H9 (cell line): Measurements from ENCODE around the gene FOLR3. TPM values are rescaled to one million over a fixed set of nuclear protein-coding genes. Genes with fewer than 3 reads are reported as not detected.

Source experiments
- DNase-seq: peaks from one replicate; pipeline ENCODE4 v3.0.0-alpha.2; 2017
- H2AFZ ChIP-seq: one replicate; pipeline ENCODE4 v1.6.1; 2013; ENCODE audit warnings: mild to moderate bottlenecking, low read length, control low read depth, moderate library complexity
- H2AK5ac ChIP-seq: 2 replicates; pipeline ENCODE4 v1.6.1; 2013; ENCODE audit warnings: low read length, control low read depth, mixed read lengths; ENCODE audit not compliant: insufficient read length
- H2BK120ac ChIP-seq: one replicate; pipeline ENCODE4 v1.6.1; 2013; ENCODE audit warnings: low read depth, mild to moderate bottlenecking, low read length, control low read depth, inconsistent platforms; ENCODE audit not compliant: poor library complexity, severe bottlenecking
- H2BK12ac ChIP-seq: 2 replicates; pipeline ENCODE4 v1.6.1; 2013; ENCODE audit warnings: low read length, control low read depth, mixed read lengths, low read depth; ENCODE audit not compliant: insufficient read length
- H2BK15ac ChIP-seq: 2 replicates; pipeline ENCODE4 v1.6.1; 2013; ENCODE audit warnings: low read depth, low read length, control low read depth
- H2BK20ac ChIP-seq: one replicate; pipeline ENCODE4 v1.6.1; 2013; ENCODE audit warnings: low read depth, mild to moderate bottlenecking, low read length, control low read depth, inconsistent platforms; ENCODE audit not compliant: poor library complexity, severe bottlenecking
- H2BK5ac ChIP-seq: 2 replicates; pipeline ENCODE4 v1.6.1; 2013; ENCODE audit warnings: low read length, control low read depth, mixed read lengths; ENCODE audit not compliant: insufficient read length
- H3K14ac ChIP-seq: 2 replicates; pipeline ENCODE4 v1.6.1; 2013; ENCODE audit warnings: low read length, control low read depth; ENCODE audit not compliant: insufficient read depth
- H3K18ac ChIP-seq: 2 replicates; pipeline ENCODE4 v1.6.1; 2013; ENCODE audit warnings: low read depth, mild to moderate bottlenecking, mixed read lengths, low read length, control low read depth; ENCODE audit not compliant: insufficient read length
- H3K23ac ChIP-seq: 2 replicates; pipeline ENCODE4 v1.6.1; 2013; ENCODE audit warnings: low read length, control low read depth, mixed read lengths, low read depth; ENCODE audit not compliant: insufficient read length
- H3K23me2 ChIP-seq: 2 replicates; pipeline ENCODE4 v1.6.1; 2013; ENCODE audit warnings: low read depth, mild to moderate bottlenecking, mixed read lengths, low read length, control low read depth; ENCODE audit not compliant: insufficient read length, poor library complexity, severe bottlenecking
- H3K27ac ChIP-seq: 2 replicates; pipeline ENCODE4 v1.5.1; 2013; ENCODE audit warnings: low read length, control low read depth, mixed read lengths, low read depth; ENCODE audit not compliant: insufficient read length
- H3K27me3 ChIP-seq: 2 replicates; pipeline ENCODE4 v1.6.1; 2013; ENCODE audit warnings: low read length, control low read depth, inconsistent platforms; ENCODE audit not compliant: insufficient read depth
- H3K4ac ChIP-seq: 2 replicates; pipeline ENCODE4 v1.6.1; 2013; ENCODE audit warnings: low read depth, mild to moderate bottlenecking, control low read depth, inconsistent platforms, low read length, moderate library complexity
- H3K4me1 ChIP-seq: 2 replicates; pipeline ENCODE4 v1.6.1; 2013; ENCODE audit warnings: low read length, control low read depth, inconsistent platforms; ENCODE audit not compliant: insufficient read depth
- H3K4me2 ChIP-seq: 2 replicates; pipeline ENCODE4 v1.6.1; 2013; ENCODE audit warnings: low read length, control low read depth, mixed read lengths; ENCODE audit not compliant: insufficient read length, insufficient read depth
- H3K56ac ChIP-seq: 2 replicates; pipeline ENCODE4 v1.6.1; 2013; ENCODE audit warnings: low read depth, mild to moderate bottlenecking, mixed read lengths, low read length, control low read depth; ENCODE audit not compliant: insufficient read length
- H3K79me1 ChIP-seq: 2 replicates; pipeline ENCODE4 v1.6.1; 2013; ENCODE audit warnings: low read depth, mild to moderate bottlenecking, moderate library complexity, low read length, control low read depth, inconsistent platforms; ENCODE audit not compliant: insufficient read depth, poor library complexity, severe bottlenecking
- H3K79me2 ChIP-seq: 2 replicates; pipeline ENCODE4 v1.6.1; 2013; ENCODE audit warnings: low read length, control low read depth, inconsistent platforms; ENCODE audit not compliant: insufficient read depth
- H3K9ac ChIP-seq: 2 replicates; pipeline ENCODE4 v1.6.1; 2013; ENCODE audit warnings: low read length, control low read depth, mixed read lengths; ENCODE audit not compliant: insufficient read length; ENCODE audit errors: extremely low read depth
- H3K9me3 ChIP-seq: one replicate; pipeline ENCODE4 v1.6.1; 2013; ENCODE audit warnings: low read depth, low read length, inconsistent platforms; ENCODE audit not compliant: control insufficient read depth
- H3T11ph ChIP-seq: one replicate; pipeline ENCODE4 v1.6.1; 2013; ENCODE audit warnings: mild to moderate bottlenecking, low read length, control low read depth, inconsistent platforms
- H4K20me1 ChIP-seq: one replicate; pipeline ENCODE4 v1.6.1; 2013; ENCODE audit not compliant: control insufficient read depth, insufficient read length, insufficient read depth
- H4K5ac ChIP-seq: 2 replicates; pipeline ENCODE4 v1.6.1; 2013; ENCODE audit warnings: low read depth, mild to moderate bottlenecking, mixed read lengths, low read length, control low read depth; ENCODE audit not compliant: insufficient read length
- H4K8ac ChIP-seq: replicated peaks from 2 replicates; pipeline ENCODE4 v1.6.1; 2013; ENCODE audit warnings: low read length, control low read depth, mixed read lengths, low read depth; ENCODE audit not compliant: insufficient read length
- H4K91ac ChIP-seq: 2 replicates; pipeline ENCODE4 v1.6.1; 2013; ENCODE audit warnings: low read depth, mild to moderate bottlenecking, moderate library complexity, mixed read lengths, low read length, control low read depth; ENCODE audit not compliant: insufficient read length
- H3K27ac Mint-ChIP-seq, 3 experiments: 2 replicates in 2 of 3; 3 replicates in 1 of 3; pipeline ENCODE4 v1.8.0; 2020 to 2021; ENCODE audit warnings: mixed read lengths in 3 of 3, mild to moderate bottlenecking in 1 of 3, moderate library complexity in 1 of 3
- H3K27me3 Mint-ChIP-seq: 2 replicates; pipeline ENCODE4 v1.8.0; 2021; ENCODE audit warnings: low read depth, mild to moderate bottlenecking, moderate library complexity, mixed read lengths
- H3K36me3 Mint-ChIP-seq, 3 experiments: 2 replicates in 2 of 3; 3 replicates in 1 of 3; pipeline ENCODE4 v1.8.0; 2020 to 2021; ENCODE audit warnings: low read depth in 3 of 3, mixed read lengths in 3 of 3; ENCODE audit not compliant: insufficient read depth in 1 of 3
- H3K4me1 Mint-ChIP-seq, 2 experiments: 2 replicates each; pipeline ENCODE4 v1.8.0; 2020; ENCODE audit warnings: mixed read lengths in 2 of 2
- H3K4me3 Mint-ChIP-seq, 2 experiments: 2 replicates in 1 of 2; 3 replicates in 1 of 2; pipeline ENCODE4 v1.8.0; 2020 to 2021; ENCODE audit warnings: mild to moderate bottlenecking in 2 of 2, mixed read lengths in 2 of 2, moderate library complexity in 1 of 2
- H3K9me3 Mint-ChIP-seq, 2 experiments: 2 replicates in 1 of 2; 3 replicates in 1 of 2; pipeline ENCODE4 v1.8.0; 2020; ENCODE audit warnings: mild to moderate bottlenecking in 2 of 2, mixed read lengths in 2 of 2, moderate library complexity in 1 of 2
- WGBS: extraction: QIAGEN DNeasy Blood & Tissue Kit; methylation state at CpG from one replicate; pipeline ENCODE4 v1.1.7; 2013; ENCODE audit warnings: missing lambda C conversion rate, low lambda C conversion rate, mixed read lengths; ENCODE audit not compliant: insufficient read length; ENCODE audit errors: extremely low coverage; 5-methylcytosine and 5-hydroxymethylcytosine counted together
- total RNA-seq: library from RNA; stranded (reverse); gene quantifications from 2 replicates; pipeline ENCODE4 v1.2.1, GENCODE V29; 2021
- TF ChIP-seq, protein P1 (sequence below): fragments of 200-600 bp; sonication (generic); conservative IDR thresholded peaks from 3 replicates; pipeline ENCODE4 v1.8.0; 2021; ENCODE audit warnings: antibody characterized with exemption, mild to moderate bottlenecking

Gene FOLR3
- total RNA-seq, 1 experiment from 2014 or later = not detected

DNA sequence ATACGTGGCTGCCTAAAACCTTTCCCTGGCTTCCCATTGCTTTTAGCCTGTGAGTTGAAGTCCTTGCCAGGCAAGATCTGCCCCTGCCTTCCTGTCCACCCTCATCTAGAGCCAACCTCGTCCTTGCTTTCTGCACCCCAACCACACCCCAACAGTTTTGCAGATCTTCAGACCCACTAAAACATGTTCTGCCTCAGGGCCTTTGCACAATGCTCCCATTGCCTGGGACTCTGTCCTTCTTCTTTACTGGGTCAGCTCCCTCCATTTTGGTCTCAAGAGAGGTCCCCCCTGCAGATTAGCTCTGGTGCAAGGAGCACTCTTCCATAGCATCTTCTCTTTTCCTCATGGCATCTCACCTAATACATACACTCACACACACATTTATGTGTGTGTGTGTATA, 14.6 kb upstream of the FOLR3 start:
- Histone ChIP-seq H3K9ac (no peak overlapping the region), H3K79me2 (no peaks in the 10 kb centered on the region), H3K4ac (no peak overlapping the region), H2AK5ac (no peak overlapping the region), H4K91ac (no peak overlapping the region), H4K20me1 (no peaks in the 10 kb centered on the region), H3K27me3 (no peaks in the 10 kb centered on the region; the same call in 1 of the 2 replicates), H3K18ac (no peak overlapping the region), H4K5ac (no peak overlapping the region), H2BK15ac (no peak overlapping the region), H2BK20ac (no peak overlapping the region), H3K14ac (no peak overlapping the region), H3T11ph (no peak overlapping the region), H3K27ac (no peak overlapping the region), H3K56ac (no peak overlapping the region), H3K23ac (no peak overlapping the region), H3K4me2 (no peak overlapping the region), H3K79me1 (no peaks in the 10 kb centered on the region), H3K23me2 (no peaks in the 10 kb centered on the region), H2BK5ac (no peak overlapping the region), H2AFZ (no peak overlapping the region), H4K8ac (no peak overlapping the region), H3K9me3 (no peaks in the 10 kb centered on the region), H2BK120ac (no peak overlapping the region), H2BK12ac (no peak overlapping the region), H3K4me1 (no peaks in the 10 kb centered on the region)
- peaks cover 0 to 15% of the 10 kb centered on the region in 2 experiments; a peak in 4 of 5 replicates for H3K9me3 Mint-ChIP-seq
- H3K27ac Mint-ChIP-seq = peak overlapping the region in 1 of 3 experiments; percentile 8; a peak in 1 of 7 replicates
- H3K27me3 Mint-ChIP-seq = peaks cover 48% of the 10 kb centered on the region
- no peak overlapping the region for H3K4me3 Mint-ChIP-seq
- no peaks in the 10 kb centered on the region for H3K4me1 Mint-ChIP-seq
- WGBS = no CpG with 5 or more reads among the region's 2 CpGs
- no peak for DNase-seq
- no peaks in the 10 kb centered on the region for H3K36me3 Mint-ChIP-seq
- TF ChIP-seq, protein P1, sequence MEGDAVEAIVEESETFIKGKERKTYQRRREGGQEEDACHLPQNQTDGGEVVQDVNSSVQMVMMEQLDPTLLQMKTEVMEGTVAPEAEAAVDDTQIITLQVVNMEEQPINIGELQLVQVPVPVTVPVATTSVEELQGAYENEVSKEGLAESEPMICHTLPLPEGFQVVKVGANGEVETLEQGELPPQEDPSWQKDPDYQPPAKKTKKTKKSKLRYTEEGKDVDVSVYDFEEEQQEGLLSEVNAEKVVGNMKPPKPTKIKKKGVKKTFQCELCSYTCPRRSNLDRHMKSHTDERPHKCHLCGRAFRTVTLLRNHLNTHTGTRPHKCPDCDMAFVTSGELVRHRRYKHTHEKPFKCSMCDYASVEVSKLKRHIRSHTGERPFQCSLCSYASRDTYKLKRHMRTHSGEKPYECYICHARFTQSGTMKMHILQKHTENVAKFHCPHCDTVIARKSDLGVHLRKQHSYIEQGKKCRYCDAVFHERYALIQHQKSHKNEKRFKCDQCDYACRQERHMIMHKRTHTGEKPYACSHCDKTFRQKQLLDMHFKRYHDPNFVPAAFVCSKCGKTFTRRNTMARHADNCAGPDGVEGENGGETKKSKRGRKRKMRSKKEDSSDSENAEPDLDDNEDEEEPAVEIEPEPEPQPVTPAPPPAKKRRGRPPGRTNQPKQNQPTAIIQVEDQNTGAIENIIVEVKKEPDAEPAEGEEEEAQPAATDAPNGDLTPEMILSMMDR = no peak
